Activated T-cell treated with anti-CD3 and anti-CD28 coated beads, Interleukin-2, amount 50 U/mL, for 4 hours (primary cell): ENCODE measurements around the gene SLC9A7. TPM values are rescaled to one million over a fixed set of nuclear protein-coding genes. Genes with fewer than 3 reads are reported as not detected.

Experiments used
- ATAC-seq, 2 donors: fragments of 200-7000 bp; cut with Tn5 transposase; one replicate each; pipeline ENCODE4 v1.10.0; 2021
- DNase-seq: peaks from one replicate; pipeline ENCODE4 v3.0.0-alpha.2; 2020
- H3K27me3 Mint-ChIP-seq: one replicate; pipeline ENCODE4 v1.8.0; 2021; ENCODE audit warnings: low read depth, mixed read lengths
- H3K36me3 Mint-ChIP-seq: one replicate; pipeline ENCODE4 v1.8.0; 2022; ENCODE audit warnings: mixed read lengths; ENCODE audit not compliant: insufficient read depth
- H3K4me1 Mint-ChIP-seq: one replicate; pipeline ENCODE4 v1.8.0; 2021; ENCODE audit warnings: low read depth, mixed read lengths
- H3K4me3 Mint-ChIP-seq: one replicate; pipeline ENCODE4 v1.8.0; 2021; ENCODE audit warnings: mild to moderate bottlenecking, moderate library complexity, mixed read lengths
- H3K9me3 Mint-ChIP-seq: one replicate; pipeline ENCODE4 v1.8.0; 2021; ENCODE audit warnings: mixed read lengths
- total RNA-seq, 3 donors: library from RNA; stranded (reverse); gene quantifications; one replicate each; pipeline ENCODE4 v1.2.1, GENCODE V29; 2021

Gene SLC9A7
- total RNA-seq, 3 donors from 2014 or later = 10.4 to 21.0 (median 16.0) TPM

DNA sequence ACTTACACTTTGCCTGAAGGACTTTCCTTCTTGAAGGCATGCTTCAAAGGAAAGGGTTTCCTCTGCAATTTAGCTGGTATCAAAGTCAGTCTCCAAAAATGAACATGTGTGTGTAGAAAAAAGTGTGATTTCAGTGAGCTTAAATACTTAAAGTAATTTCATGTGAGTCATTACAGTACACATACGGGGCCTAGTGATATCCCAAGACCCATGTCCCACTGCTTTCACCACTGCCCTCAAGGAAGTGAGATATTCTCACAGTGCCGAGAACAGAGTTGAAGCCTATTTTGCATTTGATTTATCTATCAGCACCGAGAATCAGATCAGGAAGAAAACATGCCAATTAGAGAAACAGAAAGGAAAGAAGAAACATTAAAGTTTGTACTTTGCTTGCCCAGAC lies 124.3 kb downstream of the SLC9A7 start:
- peaks cover 34% of the 10 kb centered on the region for H3K4me1 Mint-ChIP-seq
- no peaks in the 10 kb centered on the region for H3K9me3 Mint-ChIP-seq
- H3K36me3 Mint-ChIP-seq = peaks cover 11% of the 10 kb centered on the region
- DNase-seq (no peak), ATAC-seq (no peak)
- H3K27me3 Mint-ChIP-seq = no peaks in the 10 kb centered on the region
- H3K4me3 Mint-ChIP-seq = no peak overlapping the region

DNA sequence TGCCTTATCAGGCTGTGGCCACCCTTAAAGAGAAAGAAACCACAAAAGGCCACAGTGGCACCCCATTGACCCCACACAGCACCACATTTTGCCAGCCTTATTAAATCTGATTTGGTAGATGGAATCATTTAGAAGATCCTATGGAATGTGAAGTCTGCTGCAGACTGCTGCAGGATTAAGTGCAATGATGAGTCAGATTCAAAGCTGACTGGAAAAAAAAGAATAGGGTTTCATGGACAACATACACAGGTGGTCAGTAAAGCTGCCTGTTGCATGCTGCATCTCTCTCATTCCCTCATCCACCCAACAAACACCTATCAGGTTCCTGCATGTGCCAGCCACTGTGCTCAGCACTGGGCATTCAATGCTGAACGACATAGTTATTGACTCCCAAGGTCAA lies 128.8 kb downstream of the SLC9A7 start:
- H3K36me3 Mint-ChIP-seq = peaks cover 10% of the 10 kb centered on the region
- ATAC-seq (no peak), DNase-seq (no peak)
- no peaks in the 10 kb centered on the region for H3K9me3 Mint-ChIP-seq
- no peak overlapping the region for H3K4me3 Mint-ChIP-seq
- H3K27me3 Mint-ChIP-seq = no peaks in the 10 kb centered on the region
- peaks cover 37% of the 10 kb centered on the region for H3K4me1 Mint-ChIP-seq

GRCh38 chrX:46628460-46629371 lies 130.2 kb downstream of the SLC9A7 start:
- DNase-seq (no peak), ATAC-seq (peak; percentile 72 to 74)
- no peaks in the 10 kb centered on the region for H3K9me3 Mint-ChIP-seq
- peaks cover 8% of the 10 kb centered on the region for H3K36me3 Mint-ChIP-seq
- no peaks in the 10 kb centered on the region for H3K27me3 Mint-ChIP-seq
- H3K4me3 Mint-ChIP-seq = no peak overlapping the region
- peaks cover 29% of the 10 kb centered on the region for H3K4me1 Mint-ChIP-seq

GRCh38 chrX:46627711-46628419 lies 131.1 kb downstream of the SLC9A7 start:
- Mint-ChIP-seq H3K4me1 (peaks cover 29% of the 10 kb centered on the region), H3K9me3 (no peaks in the 10 kb centered on the region), H3K27me3 (no peaks in the 10 kb centered on the region), H3K4me3 (no peak overlapping the region), H3K36me3 (peaks cover 8% of the 10 kb centered on the region)
- ATAC-seq (no peak), DNase-seq (no peak)

DNA sequence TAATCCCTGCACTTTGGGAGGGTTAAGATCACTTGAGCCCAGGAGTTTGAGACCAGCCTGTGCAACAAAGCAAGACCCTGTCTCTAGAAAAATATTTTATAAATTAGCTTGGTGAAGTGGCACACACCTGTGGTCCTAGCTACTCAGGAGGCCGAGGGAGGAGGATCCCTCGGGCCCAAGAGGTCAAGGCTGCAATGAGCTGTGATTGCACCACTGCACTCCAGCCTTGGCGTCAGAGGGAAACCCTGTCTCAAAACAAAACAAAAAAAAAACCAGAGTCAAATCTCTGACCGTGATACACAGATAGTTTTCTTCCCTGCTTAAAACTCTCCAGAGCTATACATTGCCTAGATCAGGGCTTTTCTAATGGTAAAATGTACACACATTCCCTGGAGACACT lies 131.9 kb downstream of the SLC9A7 start:
- no peak for ATAC-seq
- no peaks in the 10 kb centered on the region for H3K9me3 Mint-ChIP-seq
- H3K4me3 Mint-ChIP-seq = no peak overlapping the region
- peaks cover 29% of the 10 kb centered on the region for H3K4me1 Mint-ChIP-seq
- H3K36me3 Mint-ChIP-seq = peaks cover 8% of the 10 kb centered on the region
- DNase-seq = no peak
- H3K27me3 Mint-ChIP-seq = no peaks in the 10 kb centered on the region

- no peak overlapping the region for H3K4me3 Mint-ChIP-seq
- peaks cover 5% of the 10 kb centered on the region for H3K36me3 Mint-ChIP-seq
- no peaks in the 10 kb centered on the region for H3K9me3 Mint-ChIP-seq
- ATAC-seq (peak; percentile 66 to 68), DNase-seq (no peak)
- H3K4me1 Mint-ChIP-seq = peaks cover 29% of the 10 kb centered on the region
- H3K27me3 Mint-ChIP-seq = no peaks in the 10 kb centered on the region
Measured at GRCh38 chrX:46626566-46626965, 132.4 kb downstream of the SLC9A7 start.

DNA sequence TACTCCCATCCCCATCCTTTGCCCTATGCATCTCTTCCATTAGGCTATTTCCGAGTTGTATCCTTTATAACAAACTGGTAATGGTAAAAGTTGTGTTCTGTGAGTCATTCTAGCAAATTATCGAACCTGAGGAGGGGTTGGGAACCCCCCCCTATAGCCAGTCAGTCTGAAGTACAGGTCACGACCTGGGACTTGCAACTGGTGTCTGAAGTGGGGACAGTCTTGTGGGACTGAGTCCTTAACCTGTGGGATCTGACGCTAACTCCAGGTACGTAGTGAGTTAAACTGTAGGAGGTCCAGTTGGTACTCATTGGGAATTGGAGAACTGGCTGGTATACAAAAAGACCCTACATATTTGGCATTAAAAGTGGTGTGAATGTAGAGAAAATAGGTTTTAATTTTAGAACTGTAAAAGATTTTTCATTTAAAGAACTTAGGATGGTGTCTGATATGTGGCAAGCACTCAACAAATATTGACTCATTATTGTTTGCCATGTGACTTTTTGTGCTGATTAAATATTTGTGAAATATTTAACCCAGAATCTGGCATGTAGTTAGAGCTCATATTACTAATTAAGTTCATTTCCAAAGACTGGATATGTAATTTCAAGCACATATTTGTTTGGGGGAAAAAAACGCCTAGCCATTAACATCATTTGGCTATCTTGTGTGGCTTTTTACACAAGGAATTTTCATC lies 134.7 kb downstream of the SLC9A7 start:
- Mint-ChIP-seq H3K9me3 (no peaks in the 10 kb centered on the region), H3K36me3 (peaks cover 3% of the 10 kb centered on the region), H3K4me3 (no peak overlapping the region), H3K27me3 (no peaks in the 10 kb centered on the region), H3K4me1 (peaks cover 24% of the 10 kb centered on the region)
- no peak for ATAC-seq
- DNase-seq = no peak

DNA sequence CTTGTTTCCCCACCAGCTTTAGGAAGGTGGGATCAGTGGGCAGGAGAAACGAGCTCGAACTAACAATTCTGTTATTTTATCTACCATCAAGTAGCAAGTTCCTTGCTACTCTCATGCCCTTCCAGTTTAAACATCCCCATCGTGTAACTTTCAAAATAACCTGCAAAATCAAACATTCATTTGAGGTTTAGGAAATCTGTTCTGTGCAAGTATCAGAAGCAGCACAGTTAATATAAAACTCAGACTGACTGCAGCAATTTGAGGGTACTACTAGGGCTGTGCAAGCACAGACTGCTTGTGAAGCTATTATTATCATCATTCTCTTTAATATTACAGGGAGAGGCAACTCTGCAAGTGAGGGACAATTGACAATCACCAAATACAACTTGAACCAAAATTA lies 137.3 kb downstream of the SLC9A7 start:
- no peak overlapping the region for H3K4me3 Mint-ChIP-seq
- no peaks in the 10 kb centered on the region for H3K9me3 Mint-ChIP-seq
- H3K36me3 Mint-ChIP-seq = peaks cover 7% of the 10 kb centered on the region
- H3K4me1 Mint-ChIP-seq = peaks cover 8% of the 10 kb centered on the region
- ATAC-seq (no peak), DNase-seq (no peak)
- H3K27me3 Mint-ChIP-seq = no peaks in the 10 kb centered on the region

DNA sequence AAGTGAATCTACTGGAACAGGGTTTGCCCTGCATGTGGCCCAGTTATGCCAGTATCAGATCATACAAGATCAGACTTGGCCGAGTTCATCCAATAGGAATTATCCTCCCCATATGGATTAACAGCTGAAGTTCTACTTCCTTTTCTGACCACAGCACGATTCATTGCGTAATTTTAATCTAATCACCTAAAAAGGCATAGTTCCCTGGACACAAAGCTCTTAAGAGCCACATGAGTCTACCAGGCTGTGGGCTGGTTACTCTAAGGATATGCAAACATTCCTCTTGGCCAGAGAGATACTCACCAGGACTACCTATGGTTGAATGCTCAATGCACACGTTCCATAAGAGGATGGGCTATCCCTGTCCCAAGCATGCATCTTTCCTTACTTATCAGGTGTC lies 138.4 kb downstream of the SLC9A7 start:
- no peaks in the 10 kb centered on the region for H3K27me3 Mint-ChIP-seq

DNA sequence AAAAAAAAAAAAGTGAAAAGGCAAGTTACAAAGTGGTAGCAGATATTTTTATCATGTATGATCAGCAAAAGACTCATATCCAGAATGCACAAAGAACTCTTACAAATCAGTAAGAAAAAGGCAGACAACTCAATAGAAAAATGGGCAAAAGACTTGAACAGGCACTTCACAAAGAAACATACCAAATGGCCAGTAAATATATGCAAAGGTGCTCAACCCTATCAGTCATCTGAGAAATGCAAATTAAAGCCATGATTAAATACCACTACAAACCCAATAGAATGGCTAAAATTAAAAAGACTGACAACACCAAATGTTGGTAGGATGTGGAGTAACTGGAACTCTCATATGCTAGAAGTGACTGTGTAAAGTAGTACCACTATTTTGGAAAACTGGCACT lies 140.0 kb downstream of the SLC9A7 start:
- no peak for DNase-seq
- Mint-ChIP-seq H3K9me3 (no peaks in the 10 kb centered on the region), H3K4me1 (peaks cover 6% of the 10 kb centered on the region), H3K4me3 (no peak overlapping the region), H3K27me3 (no peaks in the 10 kb centered on the region), H3K36me3 (peaks cover 7% of the 10 kb centered on the region)
- ATAC-seq = no peak

More for the DNA sequence above, 138.4 kb downstream of the SLC9A7 start:
- H3K4me3 Mint-ChIP-seq = no peak overlapping the region
- no peaks in the 10 kb centered on the region for H3K9me3 Mint-ChIP-seq
- peaks cover 6% of the 10 kb centered on the region for H3K4me1 Mint-ChIP-seq
- peaks cover 7% of the 10 kb centered on the region for H3K36me3 Mint-ChIP-seq
- no peak for DNase-seq
- no peak for ATAC-seq

DNA sequence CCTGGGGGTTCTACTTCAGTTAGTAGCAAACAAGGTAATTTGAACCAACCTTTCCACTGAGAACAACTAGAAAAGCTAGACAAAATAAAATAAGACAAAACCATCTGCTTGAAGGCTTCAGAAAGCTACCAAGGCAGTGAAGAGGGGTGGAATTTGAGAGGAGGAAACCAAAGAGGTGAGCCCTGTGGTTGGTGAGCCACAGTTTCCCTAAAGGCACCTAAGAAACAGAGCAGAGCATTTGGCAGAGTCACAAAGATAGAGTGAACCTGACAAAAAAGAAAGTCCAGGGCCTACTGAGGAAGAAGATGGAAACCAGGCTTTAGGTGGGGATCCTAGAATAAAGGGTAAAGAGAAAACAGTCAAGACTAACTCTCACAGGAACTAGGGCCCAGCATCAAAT lies 141.0 kb downstream of the SLC9A7 start:
- Mint-ChIP-seq H3K9me3 (no peaks in the 10 kb centered on the region), H3K36me3 (peaks cover 7% of the 10 kb centered on the region), H3K27me3 (no peaks in the 10 kb centered on the region), H3K4me1 (peaks cover 12% of the 10 kb centered on the region), H3K4me3 (no peak overlapping the region)
- ATAC-seq = no peak
- DNase-seq = no peak

- Mint-ChIP-seq H3K4me3 (peak overlapping the region; percentile 37), H3K36me3 (no peaks in the 10 kb centered on the region), H3K4me1 (peaks cover 30% of the 10 kb centered on the region), H3K9me3 (no peaks in the 10 kb centered on the region), H3K27me3 (no peaks in the 10 kb centered on the region)
- DNase-seq (no peak), ATAC-seq (peak; percentile 48 to 53)
Measured at GRCh38 chrX:46611658-46612362, 147.1 kb downstream of the SLC9A7 start.

DNA sequence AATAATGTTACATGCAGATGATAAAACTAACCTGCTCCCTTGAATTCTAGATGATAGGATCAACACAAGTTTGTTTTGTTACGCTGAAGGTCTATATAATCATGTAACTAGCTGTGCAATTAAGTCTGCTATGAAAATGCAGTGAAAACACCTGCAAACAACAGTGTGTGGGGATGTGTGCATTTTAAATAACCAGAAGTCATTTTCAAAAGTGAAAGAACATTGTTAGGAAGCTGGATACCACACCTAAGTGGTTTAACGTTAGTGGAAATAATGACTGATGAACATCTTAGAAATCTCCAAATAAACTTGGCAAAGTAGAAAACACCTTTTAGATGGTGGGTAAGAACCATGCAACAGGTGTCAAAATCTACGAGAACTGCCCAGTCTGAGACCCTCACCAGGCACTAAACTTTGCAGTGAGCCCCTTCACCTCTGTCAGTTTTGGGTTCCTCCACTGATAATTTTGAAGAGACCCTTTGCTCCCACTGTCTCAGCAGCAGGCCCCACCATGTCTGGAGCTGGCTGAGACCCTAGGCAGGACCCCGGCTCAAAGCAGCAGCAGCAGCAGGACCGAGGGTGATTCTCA lies 148.8 kb downstream of the SLC9A7 start:
- DNase-seq (no peak), ATAC-seq (peak in 1 of 2 donors; percentile 8)
- Mint-ChIP-seq H3K27me3 (no peaks in the 10 kb centered on the region), H3K4me1 (peaks cover 30% of the 10 kb centered on the region), H3K4me3 (no peak overlapping the region), H3K9me3 (no peaks in the 10 kb centered on the region), H3K36me3 (no peaks in the 10 kb centered on the region)

GRCh38 chrX:46607916-46608315 lies 151.0 kb downstream of the SLC9A7 start:
- Mint-ChIP-seq H3K9me3 (no peaks in the 10 kb centered on the region), H3K27me3 (no peaks in the 10 kb centered on the region), H3K4me3 (no peak overlapping the region), H3K36me3 (no peaks in the 10 kb centered on the region), H3K4me1 (peaks cover 25% of the 10 kb centered on the region)
- DNase-seq (no peak), ATAC-seq (no peak)
